HuH-7 (cell line): ENCODE data around the gene TAF6.

ENCODE experiments used
- DNase-seq: peaks from one replicate; pipeline ENCODE4 v3.0.0; 2011; ENCODE audit warnings: low spot score

Gene TAF6

GRCh38 chr7:100122067-100122466 is 2.9 kb upstream of the TAF6 start:
- DNase-seq = no peak

- DNase-seq = no peak
Observed at GRCh38 chr7:100120733-100121036, 1.5 kb upstream of the TAF6 start.

GRCh38 chr7:100119970-100120732 is 993 bp upstream of the TAF6 start:
- peak; percentile 63 for DNase-seq

DNA sequence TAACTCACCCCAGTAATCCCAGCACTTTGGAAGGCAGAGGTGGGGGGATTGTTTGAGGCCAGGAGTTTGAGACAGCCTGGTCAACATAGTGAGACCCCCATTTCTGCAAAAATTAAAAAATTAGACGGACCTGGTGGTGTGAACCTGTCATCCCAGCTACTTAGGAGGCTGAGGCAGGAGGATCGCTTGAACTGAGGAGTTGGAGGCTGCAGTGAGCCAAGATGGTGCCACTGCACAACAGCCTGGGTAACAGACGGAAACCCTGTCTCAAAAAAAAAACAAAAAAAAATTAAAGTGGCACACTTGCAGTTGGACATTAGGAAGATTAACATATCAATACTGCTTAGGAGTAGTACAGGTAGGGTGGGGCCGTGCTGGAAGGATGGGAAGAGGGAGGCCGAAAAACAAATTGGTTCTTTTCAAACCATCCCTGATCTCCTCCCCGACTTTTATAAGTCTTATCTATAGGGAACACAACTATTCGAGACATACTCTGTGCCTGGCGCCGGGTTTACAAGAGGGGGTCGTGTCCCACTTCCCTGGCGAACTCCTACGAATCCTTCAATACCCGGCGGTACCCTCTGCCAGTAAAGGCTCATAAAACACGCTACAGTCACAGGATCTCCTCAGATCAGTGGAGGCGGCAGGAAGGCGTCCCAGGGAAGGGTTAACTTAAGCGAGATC is 628 bp downstream of the TAF6 start:
- DNase-seq = no peak

GRCh38 chr7:100115026-100115425 is 4.1 kb downstream of the TAF6 start:
- DNase-seq = no peak

- DNase-seq = no peak
Observed at GRCh38 chr7:100111914-100112313, 7.2 kb downstream of the TAF6 start.

GRCh38 chr7:100111156-100111555 is 8.0 kb downstream of the TAF6 start:
- no peak for DNase-seq

GRCh38 chr7:100109521-100110163 is 9.5 kb downstream of the TAF6 start:
- peak; percentile 59 for DNase-seq

GRCh38 chr7:100107890-100108289 is 11.3 kb downstream of the TAF6 start:
- no peak for DNase-seq

DNA sequence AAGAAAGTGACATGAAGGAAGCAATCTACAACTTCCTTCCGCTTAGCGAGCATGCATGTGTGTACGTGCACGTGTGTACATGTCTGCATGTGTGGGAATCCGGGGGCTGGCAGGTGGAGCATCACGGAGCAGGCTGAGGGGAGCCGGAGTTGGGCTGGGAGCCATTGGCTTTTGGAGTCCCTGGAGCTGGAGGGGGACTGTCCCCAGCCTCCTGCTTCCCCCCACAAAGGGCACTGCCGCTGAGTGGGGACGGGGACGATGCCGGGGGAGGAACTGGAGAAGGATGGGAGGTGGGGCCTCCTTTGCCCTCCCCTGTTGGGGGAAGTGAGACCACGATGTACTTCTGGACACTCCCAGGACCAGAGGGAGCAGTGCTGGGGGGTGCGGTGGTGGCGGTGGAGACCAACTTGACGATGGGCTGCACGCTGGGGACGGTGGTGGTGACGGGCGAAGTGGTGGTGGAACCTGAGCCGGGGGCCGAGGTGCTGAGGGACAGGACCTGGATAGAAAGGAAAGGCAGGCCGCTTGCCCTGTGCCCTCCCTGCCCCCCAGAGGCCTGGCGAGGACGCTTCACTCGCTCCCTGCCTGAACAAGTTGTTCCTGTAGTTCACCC is 11.9 kb downstream of the TAF6 start:
- no peak for DNase-seq

GRCh38 chr7:100106633-100107032 is 12.5 kb downstream of the TAF6 start:
- DNase-seq = no peak

DNA sequence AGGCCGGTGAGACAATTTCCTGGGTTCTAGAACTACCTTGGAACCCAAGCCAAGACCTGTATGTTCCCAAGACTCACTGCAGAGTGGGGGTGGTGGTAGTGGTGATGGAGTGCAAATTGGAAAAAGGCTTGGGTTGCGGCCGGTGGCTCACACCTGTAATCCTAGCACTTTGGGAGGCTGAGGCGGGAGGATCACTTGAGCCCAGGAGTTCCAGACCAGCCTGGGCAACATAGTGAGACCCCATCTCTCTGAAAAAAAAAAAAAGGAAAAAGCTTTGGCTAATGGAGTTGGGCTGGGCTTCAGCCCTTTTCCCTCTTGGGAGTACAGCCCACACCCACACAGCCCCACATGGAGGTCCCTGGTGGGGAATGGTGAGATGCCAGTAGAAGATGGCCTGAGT is 13.6 kb downstream of the TAF6 start:
- DNase-seq = no peak

- DNase-seq = no peak
Observed at GRCh38 chr7:100102950-100103840, 16.0 kb downstream of the TAF6 start.

- peak; percentile 99 for DNase-seq
Observed at GRCh38 chr7:100101016-100101862, 17.9 kb downstream of the TAF6 start, which contains the start of the genes AP4M1 and MCM7. AP4M1 (plus strand) TSS chr7:100101643; CDS start chr7:100101715, 72 bp downstream. MCM7 (minus strand) TSS chr7:100101397; CDS start chr7:100101294, 103 bp downstream.

GRCh38 chr7:100100420-100101015 is 18.6 kb downstream of the TAF6 start:
- peak; percentile 97 for DNase-seq

DNA sequence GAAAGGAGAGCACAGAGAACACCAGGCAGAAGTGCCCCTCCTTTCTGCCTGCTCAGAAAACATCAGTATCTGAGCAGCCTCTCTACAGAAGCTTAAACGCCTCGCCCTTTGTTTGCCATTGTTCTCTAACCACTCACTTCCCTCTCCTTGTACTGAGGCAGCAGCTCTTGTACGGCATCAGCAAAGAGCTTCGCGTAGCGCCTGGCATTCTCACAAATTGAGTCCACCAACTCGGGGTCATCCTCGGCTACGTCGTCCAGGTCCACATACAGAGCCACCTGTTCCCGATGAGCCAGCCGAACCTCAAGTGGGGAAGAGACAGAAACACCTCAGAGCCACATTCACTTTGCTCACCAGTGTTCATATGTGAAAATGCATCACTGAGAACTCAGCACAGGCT is 19.7 kb downstream of the TAF6 start:
- no peak for DNase-seq

GRCh38 chr7:100098913-100099312 is 20.2 kb downstream of the TAF6 start:
- no peak for DNase-seq

DNA sequence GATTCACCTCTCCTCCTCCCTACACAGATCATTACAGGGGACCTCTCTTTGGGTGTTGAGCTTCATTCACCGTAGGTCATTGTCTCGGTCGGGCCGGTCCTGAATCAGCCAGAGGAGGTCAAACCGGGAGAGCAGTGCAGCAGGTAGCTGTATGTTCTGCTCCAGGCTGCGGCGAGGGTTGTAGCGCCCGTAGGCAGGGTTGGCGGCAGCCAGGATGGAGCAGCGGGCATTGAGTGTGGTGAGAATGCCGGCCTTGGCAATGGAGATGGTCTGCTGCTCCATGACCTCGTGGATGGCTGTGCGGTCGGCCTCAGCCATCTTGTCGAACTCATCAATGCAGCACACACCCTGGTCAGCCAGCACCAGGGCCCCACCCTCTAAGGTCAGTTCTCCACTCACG is 23.5 kb downstream of the TAF6 start:
- no peak for DNase-seq

GRCh38 chr7:100095289-100095688 is 23.9 kb downstream of the TAF6 start:
- DNase-seq = no peak

- DNase-seq = no peak
Observed at GRCh38 chr7:100093925-100094486, 25.2 kb downstream of the TAF6 start.
